Skeletal muscle tissue (tissue), 2 donors: ENCODE measurements around the gene RNASEH2C. TPM values are rescaled to one million over a fixed set of nuclear protein-coding genes. Genes with fewer than 3 reads are reported as not detected.

Experiments
- small RNA-seq: library from RNA; depleted of rRNA; stranded (forward); fragments of <200 nt; gene quantifications from one replicate; pipeline ENCODE3, GENCODE V24; 2014
- total RNA-seq: library from RNA; depleted of rRNA; stranded (reverse); fragments of >200 nt; gene quantifications from one replicate; pipeline ENCODE4 v1.2.3, GENCODE V29; 2014

The RNASEH2C gene
- total RNA-seq, 1 donor from 2014 or later = 11.0 TPM

Small RNA genes lying within 50 kb of the gene (small RNA-seq; reads per million reads assigned to genes)
- not detected for gene RN7SL309P

Other genes with a start within 250 kb of the RNASEH2C start
- gene MALAT1, start 221.8 kb downstream of the RNASEH2C start, total RNA-seq = 7,794 TPM
- gene SCYL1, start 195.7 kb downstream of the RNASEH2C start, total RNA-seq = 36.0 TPM
- 32.9 TPM for gene LTBP3, start 162.4 kb downstream of the RNASEH2C start, total RNA-seq
- gene ZNRD2, start 150.3 kb downstream of the RNASEH2C start, total RNA-seq = 23.0 TPM
- gene FAM89B, start 148.3 kb downstream of the RNASEH2C start, total RNA-seq = 14.6 TPM
- 157 TPM for gene EHBP1L1, start 144.7 kb downstream of the RNASEH2C start, total RNA-seq
- not detected for gene KCNK7, start 125.0 kb downstream of the RNASEH2C start, total RNA-seq
- gene MAP3K11, start 106.6 kb downstream of the RNASEH2C start, total RNA-seq = 23.0 TPM
- 4.7 TPM for gene PCNX3, start 105.0 kb downstream of the RNASEH2C start, total RNA-seq
- 15.7 TPM for gene SIPA1, start 82.7 kb downstream of the RNASEH2C start, total RNA-seq
- 13.0 TPM for gene RELA, start 57.9 kb downstream of the RNASEH2C start, total RNA-seq
- gene KAT5, start 8.5 kb downstream of the RNASEH2C start, total RNA-seq = 44.9 TPM
- 2.1 TPM for gene AP5B1, start 60.2 kb upstream of the RNASEH2C start, total RNA-seq
- not detected for gene OVOL1, start 66.3 kb upstream of the RNASEH2C start, total RNA-seq
- gene SNX32, start 113.2 kb upstream of the RNASEH2C start, total RNA-seq = under 0.01 TPM
- gene CFL1, start 137.4 kb upstream of the RNASEH2C start, total RNA-seq = 275 TPM
- gene MUS81, start 139.6 kb upstream of the RNASEH2C start, total RNA-seq = 34.4 TPM
- gene EFEMP2, start 152.0 kb upstream of the RNASEH2C start, total RNA-seq = 35.0 TPM
- 1.0 TPM for gene CTSW, start 159.0 kb upstream of the RNASEH2C start, total RNA-seq
- gene FIBP, start 167.7 kb upstream of the RNASEH2C start, total RNA-seq = 110 TPM
- 12.0 TPM for gene CCDC85B, start 169.9 kb upstream of the RNASEH2C start, total RNA-seq
- not detected for gene FOSL1, start 179.6 kb upstream of the RNASEH2C start, total RNA-seq
- 12.5 TPM for gene C11orf68, start 198.3 kb upstream of the RNASEH2C start, total RNA-seq
- gene DRAP1, start 198.6 kb upstream of the RNASEH2C start, total RNA-seq = 71.0 TPM
- not detected for gene TSGA10IP, start 224.7 kb upstream of the RNASEH2C start, total RNA-seq
- gene SART1, start 240.9 kb upstream of the RNASEH2C start, total RNA-seq = 45.9 TPM